ENCODE data around the gene KCNS3. TPM values are rescaled to one million over a fixed set of nuclear protein-coding genes. Genes with fewer than 3 reads are reported as not detected.

The KCNS3 gene
- total RNA-seq, 1 donor from 2014 or later: 5.5 TPM

DNA sequence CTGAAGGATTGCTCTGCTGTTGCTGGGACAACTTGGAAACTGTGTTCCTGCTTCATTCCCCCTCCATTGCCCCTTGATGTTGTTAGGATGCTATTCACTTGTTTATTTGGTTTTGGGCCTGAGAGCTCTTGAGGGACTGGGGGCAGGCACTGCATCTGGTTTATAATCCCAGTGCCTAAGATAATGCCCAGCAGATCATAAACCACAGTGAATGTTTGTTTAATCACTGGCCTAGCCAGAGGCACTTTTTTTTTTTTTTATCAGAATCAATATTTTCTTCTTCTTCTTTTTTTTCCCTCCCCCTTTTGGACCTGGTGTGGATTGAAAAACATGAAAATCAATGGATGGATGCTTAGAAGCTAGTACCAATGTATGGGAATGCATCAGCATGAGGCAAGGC lies 38.1 kb downstream of the KCNS3 start:
- no peak overlapping the region for H3K27ac Mint-ChIP-seq (ENCODE audit: unreplicated experiment)
- no peak for DNase-seq
- no peak for TF ChIP-seq CTCF (IDR thresholded peaks at IDR 0.05; ENCODE audit: partially characterized antibody, unreplicated experiment)
- H3K36me3 Mint-ChIP-seq (ENCODE audit: unreplicated experiment): no peaks in the 10 kb centered on the region
- peaks cover 11% of the 10 kb centered on the region for H3K4me1 Mint-ChIP-seq (ENCODE audit: low read depth, unreplicated experiment)
- H3K4me3 Mint-ChIP-seq (ENCODE audit: unreplicated experiment): no peak overlapping the region
- H3K27me3 Mint-ChIP-seq (ENCODE audit: unreplicated experiment): no peaks in the 10 kb centered on the region
- H3K9me3 Mint-ChIP-seq (ENCODE audit: unreplicated experiment): no peaks in the 10 kb centered on the region

DNA sequence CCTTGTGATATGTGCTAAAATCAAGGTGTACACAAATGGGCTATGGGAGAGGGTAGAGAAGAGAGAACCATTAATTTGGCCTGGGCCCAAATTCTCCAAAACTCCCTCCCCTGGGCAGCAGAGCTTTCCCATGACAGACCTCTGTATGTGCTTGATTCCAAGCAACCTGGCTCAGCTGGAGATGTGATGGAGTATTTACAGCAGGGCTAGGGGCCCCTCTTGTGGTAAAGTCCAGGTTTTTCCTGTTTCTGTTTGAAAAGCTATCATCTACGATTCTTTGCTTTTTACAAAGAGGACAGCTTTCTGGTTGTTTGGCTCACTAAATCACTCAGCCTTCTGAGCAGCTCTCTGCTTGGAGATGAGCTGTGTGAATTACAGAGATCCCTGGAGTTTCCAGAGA lies 40.3 kb downstream of the KCNS3 start:
- Mint-ChIP-seq H3K36me3 (ENCODE audit: unreplicated experiment) (no peaks in the 10 kb centered on the region), H3K27ac (ENCODE audit: unreplicated experiment) (no peak overlapping the region), H3K4me3 (ENCODE audit: unreplicated experiment) (no peak overlapping the region), H3K4me1 (ENCODE audit: low read depth, unreplicated experiment) (peaks cover 9% of the 10 kb centered on the region), H3K9me3 (ENCODE audit: unreplicated experiment) (no peaks in the 10 kb centered on the region), H3K27me3 (ENCODE audit: unreplicated experiment) (no peaks in the 10 kb centered on the region)
- TF ChIP-seq CTCF (IDR thresholded peaks at IDR 0.05; ENCODE audit: partially characterized antibody, unreplicated experiment): no peak
- no peak for DNase-seq

GRCh38 chr2:17930773-17931172 lies 52.3 kb downstream of the KCNS3 start:
- Mint-ChIP-seq H3K9me3 (ENCODE audit: unreplicated experiment) (peaks cover 4% of the 10 kb centered on the region), H3K36me3 (ENCODE audit: unreplicated experiment) (peaks cover 8% of the 10 kb centered on the region)
- no peak for DNase-seq

GRCh38 chr2:17933256-17933655 lies 54.8 kb downstream of the KCNS3 start:
- Mint-ChIP-seq H3K27me3 (ENCODE audit: unreplicated experiment) (no peaks in the 10 kb centered on the region), H3K27ac (ENCODE audit: unreplicated experiment) (no peak overlapping the region), H3K36me3 (ENCODE audit: unreplicated experiment) (peaks cover 12% of the 10 kb centered on the region), H3K4me1 (ENCODE audit: low read depth, unreplicated experiment) (peaks cover 12% of the 10 kb centered on the region), H3K4me3 (ENCODE audit: unreplicated experiment) (no peak overlapping the region), H3K9me3 (ENCODE audit: unreplicated experiment) (peaks cover 3% of the 10 kb centered on the region)
- TF ChIP-seq CTCF (IDR thresholded peaks at IDR 0.05; ENCODE audit: partially characterized antibody, unreplicated experiment): no peak
- no peak for DNase-seq

More at GRCh38 chr2:17930773-17931172, 52.3 kb downstream of the KCNS3 start:
- Mint-ChIP-seq H3K4me1 (ENCODE audit: low read depth, unreplicated experiment) (peaks cover 12% of the 10 kb centered on the region), H3K4me3 (ENCODE audit: unreplicated experiment) (no peak overlapping the region), H3K27ac (ENCODE audit: unreplicated experiment) (no peak overlapping the region), H3K27me3 (ENCODE audit: unreplicated experiment) (no peaks in the 10 kb centered on the region)
- no peak for TF ChIP-seq CTCF (IDR thresholded peaks at IDR 0.05; ENCODE audit: partially characterized antibody, unreplicated experiment)

- peaks cover 12% of the 10 kb centered on the region for H3K4me1 Mint-ChIP-seq (ENCODE audit: low read depth, unreplicated experiment)
- no peaks in the 10 kb centered on the region for H3K27me3 Mint-ChIP-seq (ENCODE audit: unreplicated experiment)
- no peak overlapping the region for H3K4me3 Mint-ChIP-seq (ENCODE audit: unreplicated experiment)
- H3K36me3 Mint-ChIP-seq (ENCODE audit: unreplicated experiment): peaks cover 12% of the 10 kb centered on the region
- H3K9me3 Mint-ChIP-seq (ENCODE audit: unreplicated experiment): peaks cover 3% of the 10 kb centered on the region
- DNase-seq: no peak
- no peak overlapping the region for H3K27ac Mint-ChIP-seq (ENCODE audit: unreplicated experiment)
- TF ChIP-seq CTCF (IDR thresholded peaks at IDR 0.05; ENCODE audit: partially characterized antibody, unreplicated experiment): no peak
Observed at GRCh38 chr2:17934721-17935120, 56.3 kb downstream of the KCNS3 start.
